Stimulated activated effector memory CD8-positive, alpha-beta T cell treated with anti-CD3 and anti-CD28 coated beads, Interleukin-12 subunit alpha, Interleukin-12 subunit beta, amount 100 ng/mL, for 72 hours (primary cell): ENCODE measurements around the gene TSC22D4.
"Not testable (repeated sequence)": the region's sequence is repeated elsewhere in the genome, so short reads cannot be mapped to it uniquely, and the experiment has no call there.

ENCODE experiments used
- ATAC-seq: fragments of 150-1000 bp; cut with Tn5 transposase; 2 replicates; pipeline ENCODE4 v1.10.0; 2021
- DNase-seq, 2 donors: peaks; one replicate each; pipeline ENCODE4 v3.0.0; 2021 to 2022; ENCODE audit warnings: low spot score in 2 of 2
- H3K27ac Mint-ChIP-seq: one replicate; pipeline ENCODE4 v1.8.0; 2022; ENCODE audit warnings: mild to moderate bottlenecking, mixed read lengths
- H3K36me3 Mint-ChIP-seq: one replicate; pipeline ENCODE4 v1.8.0; 2022; ENCODE audit warnings: mild to moderate bottlenecking, mixed read lengths
- H3K4me1 Mint-ChIP-seq: one replicate; pipeline ENCODE4 v1.8.0; 2022; ENCODE audit warnings: mixed read lengths
- H3K4me3 Mint-ChIP-seq: one replicate; pipeline ENCODE4 v1.8.0; 2022; ENCODE audit warnings: mild to moderate bottlenecking, mixed read lengths
- H3K9me3 Mint-ChIP-seq: one replicate; pipeline ENCODE4 v1.8.0; 2022; ENCODE audit warnings: mixed read lengths

Gene TSC22D4

GRCh38 chr7:100478958-100479660, at the start of gene TSC22D4:
TSS of gene TSC22D4 (minus strand) at chr7:100479214. CDS start at chr7:100478038, 1,176 bp downstream.
- DNase-seq (peak; percentile 79 to 95), ATAC-seq (peak; percentile 85)
- Mint-ChIP-seq H3K36me3 (peaks cover 50% of the 10 kb centered on the region), H3K9me3 (no peaks in the 10 kb centered on the region), H3K4me3 (peak within 1 kb of the TSS; percentile 99), H3K4me1 (peaks cover 34% of the 10 kb centered on the region), H3K27ac (peak within 1 kb of the TSS; percentile 89)

GRCh38 chr7:100528108-100528866, 49.3 kb upstream of the TSC22D4 start:
- H3K9me3 Mint-ChIP-seq, H3K27ac Mint-ChIP-seq, ATAC-seq, H3K36me3 Mint-ChIP-seq, DNase-seq, H3K4me3 Mint-ChIP-seq: not testable (repeated sequence)
- peaks cover 14% of the 10 kb centered on the region for H3K4me1 Mint-ChIP-seq

- H3K4me1 Mint-ChIP-seq, result peaks cover 11% of the 10 kb centered on the region
- not testable (repeated sequence) for H3K9me3 Mint-ChIP-seq, H3K36me3 Mint-ChIP-seq, H3K27ac Mint-ChIP-seq, H3K4me3 Mint-ChIP-seq, ATAC-seq, DNase-seq
These were observed 44.2 kb upstream of the TSC22D4 start for GRCh38 chr7:100523192-100523591.

GRCh38 chr7:100521909-100522593, 43.0 kb upstream of the TSC22D4 start:
- not testable (repeated sequence) for H3K27ac Mint-ChIP-seq, ATAC-seq, H3K9me3 Mint-ChIP-seq, DNase-seq, H3K4me3 Mint-ChIP-seq, H3K4me1 Mint-ChIP-seq, H3K36me3 Mint-ChIP-seq

- DNase-seq (no peak), ATAC-seq (no peak)
- Mint-ChIP-seq H3K9me3 (no peaks in the 10 kb centered on the region), H3K36me3 (no peaks in the 10 kb centered on the region), H3K4me3 (no peak overlapping the region), H3K4me1 (peaks cover 7% of the 10 kb centered on the region), H3K27ac (no peak overlapping the region)
These were observed 42.1 kb upstream of the TSC22D4 start for GRCh38 chr7:100521076-100521475.

- peaks cover 17% of the 10 kb centered on the region for H3K4me1 Mint-ChIP-seq
- H3K27ac Mint-ChIP-seq, result no peak overlapping the region
- H3K36me3 Mint-ChIP-seq, result no peaks in the 10 kb centered on the region
- no peak for DNase-seq
- no peaks in the 10 kb centered on the region for H3K9me3 Mint-ChIP-seq
- ATAC-seq, result no peak
- H3K4me3 Mint-ChIP-seq, result no peak overlapping the region
These were observed 41.1 kb upstream of the TSC22D4 start for GRCh38 chr7:100520138-100520537.

- no peak overlapping the region for H3K4me3 Mint-ChIP-seq
These were observed 40.6 kb upstream of the TSC22D4 start for GRCh38 chr7:100519580-100519979.

GRCh38 chr7:100517305-100517704, 38.3 kb upstream of the TSC22D4 start:
- no peak for DNase-seq
- H3K27ac Mint-ChIP-seq, result no peak overlapping the region
- no peak overlapping the region for H3K4me3 Mint-ChIP-seq
- H3K9me3 Mint-ChIP-seq, result no peaks in the 10 kb centered on the region
- peaks cover 19% of the 10 kb centered on the region for H3K4me1 Mint-ChIP-seq
- ATAC-seq, result no peak
- no peaks in the 10 kb centered on the region for H3K36me3 Mint-ChIP-seq

More at GRCh38 chr7:100519580-100519979, 40.6 kb upstream of the TSC22D4 start:
- DNase-seq, result no peak
- ATAC-seq, result no peak
- Mint-ChIP-seq H3K27ac (no peak overlapping the region), H3K4me1 (peaks cover 19% of the 10 kb centered on the region), H3K36me3 (no peaks in the 10 kb centered on the region), H3K9me3 (no peaks in the 10 kb centered on the region)

GRCh38 chr7:100516135-100516812, 37.3 kb upstream of the TSC22D4 start:
- H3K4me1 Mint-ChIP-seq, result peaks cover 19% of the 10 kb centered on the region
- peak; percentile 92 for ATAC-seq
- H3K9me3 Mint-ChIP-seq, result no peaks in the 10 kb centered on the region
- H3K4me3 Mint-ChIP-seq, result no peak overlapping the region
- peak in 1 of 2 donors; percentile 62 for DNase-seq
- peak overlapping the region; percentile 78 for H3K27ac Mint-ChIP-seq
- H3K36me3 Mint-ChIP-seq, result no peaks in the 10 kb centered on the region

- Mint-ChIP-seq H3K9me3 (no peaks in the 10 kb centered on the region), H3K4me1 (peaks cover 19% of the 10 kb centered on the region), H3K36me3 (no peaks in the 10 kb centered on the region), H3K4me3 (no peak overlapping the region), H3K27ac (no peak overlapping the region)
- no peak for ATAC-seq
- DNase-seq, result no peak
These were observed 36.1 kb upstream of the TSC22D4 start for GRCh38 chr7:100515072-100515532.

GRCh38 chr7:100513212-100513810, 34.3 kb upstream of the TSC22D4 start:
- no peaks in the 10 kb centered on the region for H3K9me3 Mint-ChIP-seq
- H3K4me1 Mint-ChIP-seq, result peaks cover 19% of the 10 kb centered on the region
- no peak overlapping the region for H3K27ac Mint-ChIP-seq
- no peak overlapping the region for H3K4me3 Mint-ChIP-seq
- ATAC-seq (no peak), DNase-seq (no peak)
- no peaks in the 10 kb centered on the region for H3K36me3 Mint-ChIP-seq

- Mint-ChIP-seq H3K4me1 (peaks cover 7% of the 10 kb centered on the region), H3K9me3 (no peaks in the 10 kb centered on the region), H3K27ac (peak overlapping the region; percentile 15), H3K4me3 (no peak overlapping the region), H3K36me3 (no peaks in the 10 kb centered on the region)
- no peak for DNase-seq
- ATAC-seq, result no peak
These were observed 31.6 kb upstream of the TSC22D4 start for GRCh38 chr7:100510437-100511239.

- Mint-ChIP-seq H3K4me1 (no peaks in the 10 kb centered on the region), H3K27ac (no peak overlapping the region), H3K4me3 (no peak overlapping the region), H3K36me3 (no peaks in the 10 kb centered on the region), H3K9me3 (no peaks in the 10 kb centered on the region)
- ATAC-seq, result no peak
- no peak for DNase-seq
These were observed 30.2 kb upstream of the TSC22D4 start for GRCh38 chr7:100509231-100509630.

GRCh38 chr7:100506356-100506923, 27.4 kb upstream of the TSC22D4 start:
- H3K36me3 Mint-ChIP-seq, result no peaks in the 10 kb centered on the region
- ATAC-seq (no peak), DNase-seq (no peak)
- no peak overlapping the region for H3K4me3 Mint-ChIP-seq
- no peaks in the 10 kb centered on the region for H3K9me3 Mint-ChIP-seq
- H3K27ac Mint-ChIP-seq, result no peak overlapping the region
- no peaks in the 10 kb centered on the region for H3K4me1 Mint-ChIP-seq
